Activated gamma-delta T cell (primary cell): Measurements from ENCODE around the gene CAPN3.
"Not testable (repeated sequence)": the region's sequence is repeated elsewhere in the genome, so short reads cannot be mapped to it uniquely, and the experiment has no call there.

Source experiments
- DNase-seq: peaks from one replicate; lab custom pipeline; 2025; lab: John Stamatoyannopoulos, UW
- total RNA-seq, 2 donors: gene quantifications; one replicate each; lab custom pipeline; 2026; lab: John Stamatoyannopoulos, UW

The CAPN3 gene
- total RNA-seq, result 10.6 to 11.5 reads per million in 2 donors

- DNase-seq, result no peak
These were observed at the start of gene CAPN3 for GRCh38 chr15:42359249-42359648. TSS of gene CAPN3 (plus strand) at chr15:42359501. CDS start at chr15:42359806, 305 bp downstream.

- no peak for DNase-seq
These were observed 45.8 kb upstream of the CAPN3 start for GRCh38 chr15:42313463-42313862.

- no peak for DNase-seq
These were observed 44.5 kb upstream of the CAPN3 start for GRCh38 chr15:42314818-42315217.

- no peak for DNase-seq
These were observed 43.8 kb upstream of the CAPN3 start for GRCh38 chr15:42315521-42315920.

- DNase-seq, result not testable (repeated sequence)
These were observed 43.0 kb upstream of the CAPN3 start for GRCh38 chr15:42316282-42316805.

- no peak for DNase-seq
These were observed 40.1 kb upstream of the CAPN3 start for GRCh38 chr15:42319206-42319605.

GRCh38 chr15:42324308-42324707 lies 35.0 kb upstream of the CAPN3 start:
- DNase-seq, result no peak

- DNase-seq, result no peak
These were observed 30.1 kb upstream of the CAPN3 start for GRCh38 chr15:42329161-42329560.

- DNase-seq, result no peak
These were observed 29.3 kb upstream of the CAPN3 start for GRCh38 chr15:42329992-42330391.

GRCh38 chr15:42331235-42331634 lies 28.1 kb upstream of the CAPN3 start:
- no peak for DNase-seq

GRCh38 chr15:42332331-42332730 lies 27.0 kb upstream of the CAPN3 start:
- DNase-seq, result no peak

- no peak for DNase-seq
These were observed 24.2 kb upstream of the CAPN3 start for GRCh38 chr15:42335074-42335473.

- DNase-seq, result not testable (repeated sequence)
These were observed 22.7 kb upstream of the CAPN3 start for GRCh38 chr15:42336650-42337049.

GRCh38 chr15:42337104-42337503 lies 22.2 kb upstream of the CAPN3 start:
- not testable (repeated sequence) for DNase-seq

- DNase-seq, result no peak
These were observed 20.8 kb upstream of the CAPN3 start for GRCh38 chr15:42338500-42338899.

GRCh38 chr15:42343596-42344232 lies 15.6 kb upstream of the CAPN3 start:
- DNase-seq, result no peak

GRCh38 chr15:42344763-42345162 lies 14.5 kb upstream of the CAPN3 start:
- no peak for DNase-seq

- DNase-seq, result no peak
These were observed 13.8 kb upstream of the CAPN3 start for GRCh38 chr15:42345504-42345903.

GRCh38 chr15:42348083-42348482 lies 11.2 kb upstream of the CAPN3 start:
- DNase-seq, result no peak

GRCh38 chr15:42349186-42349585 lies 10.1 kb upstream of the CAPN3 start:
- no peak for DNase-seq

GRCh38 chr15:42352401-42352800 lies 6.9 kb upstream of the CAPN3 start:
- no peak for DNase-seq

GRCh38 chr15:42353061-42353460 lies 6.2 kb upstream of the CAPN3 start:
- no peak for DNase-seq

GRCh38 chr15:42354824-42355223 lies 4.5 kb upstream of the CAPN3 start:
- DNase-seq, result no peak

GRCh38 chr15:42355291-42355690 lies 4.0 kb upstream of the CAPN3 start:
- no peak for DNase-seq
